OCI-LY3 (cell line): ENCODE results near the gene PBX3.

Experiments used
- H2AFZ ChIP-seq: fragments of 200-600, 300-600 bp; shearing (Covaris generic); 2 replicates; pipeline ENCODE4 v1.6.0; 2014; ENCODE audit warnings: antibody characterized with exemption, low read depth, low read length
- H3K27ac ChIP-seq: fragments of 200-600, 300-600 bp; sonication (generic); 2 replicates; pipeline ENCODE4 v1.5.1; 2014; ENCODE audit warnings: mild to moderate bottlenecking, low read length, moderate library complexity, mixed read lengths
- H3K27me3 ChIP-seq: fragments of 200-600, 300-600 bp; sonication (generic); 2 replicates; pipeline ENCODE4 v1.6.1; 2014; ENCODE audit warnings: low read depth, low read length, mixed read lengths
- H3K36me3 ChIP-seq: fragments of 200-600, 300-600 bp; sonication (generic); replicated peaks from 2 replicates; pipeline ENCODE3; 2014; ENCODE audit warnings: low read depth, low read length, mixed read lengths
- H3K4me1 ChIP-seq: fragments of 300-600, 200-600 bp; sonication (generic); 2 replicates; pipeline ENCODE4 v1.6.1; 2014; ENCODE audit warnings: low read length, mixed read lengths
- H3K4me2 ChIP-seq: fragments of 200-600, 300-600 bp; sonication (generic); 2 replicates; pipeline ENCODE4 v1.6.1; 2014; ENCODE audit warnings: low read length, mixed read lengths
- H3K4me3 ChIP-seq: fragments of 300-600, 200-600 bp; sonication (generic); 2 replicates; pipeline ENCODE4 v1.5.1; 2014; ENCODE audit warnings: antibody characterized with exemption, mild to moderate bottlenecking, low read length, moderate library complexity
- H3K79me2 ChIP-seq: fragments of 300-600, 200-600 bp; shearing (Covaris generic); 2 replicates; pipeline ENCODE4 v1.6.1; 2014; ENCODE audit warnings: mild to moderate bottlenecking, low read length, mixed read lengths
- H3K9ac ChIP-seq: fragments of 300-600, 200-600 bp; shearing (Covaris generic); 2 replicates; pipeline ENCODE4 v1.6.0; 2014; ENCODE audit warnings: mild to moderate bottlenecking, low read length, moderate library complexity
- H3K9me3 ChIP-seq: fragments of 200-600, 300-600 bp; shearing (Covaris generic); 2 replicates; pipeline ENCODE4 v1.6.1; 2014; ENCODE audit warnings: low read length, mixed read lengths; ENCODE audit not compliant: insufficient read depth
- H4K20me1 ChIP-seq: fragments of 200-600, 300-600 bp; sonication (generic); 2 replicates; pipeline ENCODE4 v1.6.1; 2016; ENCODE audit warnings: low read length, mixed read lengths; ENCODE audit not compliant: insufficient read depth
- CTCF ChIP-seq: fragments of 200-600, 300-600 bp; sonication (generic); IDR thresholded peaks from 2 replicates; pipeline ENCODE4 v1.5.1; 2014; ENCODE audit warnings: antibody characterized with exemption, low read length, low read depth
- EZH2phosphoT487 ChIP-seq: fragments of 200-600 bp; shearing (Covaris generic); IDR thresholded peaks from 2 replicates; pipeline ENCODE4 v1.6.1; 2018; ENCODE audit warnings: antibody characterized with exemption, mixed run types, low read depth

The PBX3 gene

DNA sequence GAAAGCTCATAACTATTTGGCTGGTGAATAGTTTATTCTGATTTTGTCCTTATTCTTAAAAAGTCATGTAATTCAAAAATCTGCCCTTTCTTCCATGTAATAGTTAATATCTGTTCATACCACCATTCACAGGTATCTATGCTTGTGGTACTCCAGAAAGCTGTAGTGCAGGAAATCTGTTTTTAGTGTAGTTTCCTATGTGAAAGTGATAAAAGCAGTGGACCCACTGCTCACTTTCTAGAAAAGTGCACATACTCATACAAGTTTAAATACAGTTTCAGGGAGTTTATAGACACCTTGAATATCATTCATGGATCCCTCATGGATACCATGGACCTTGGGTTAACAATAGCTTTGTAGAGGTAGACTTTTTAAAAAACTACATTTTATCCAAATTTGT lies 20.2 kb downstream of the PBX3 start:
- TF ChIP-seq EZH2phosphoT487, result no peak
- TF ChIP-seq CTCF, result no peak
- H3K36me3 ChIP-seq, result no peaks in the 10 kb centered on the region
- H2AFZ ChIP-seq, result no peak overlapping the region
- no peak overlapping the region for H3K9ac ChIP-seq
- H3K4me1 ChIP-seq, result peaks cover 8% of the 10 kb centered on the region
- H3K79me2 ChIP-seq, result no peaks in the 10 kb centered on the region
- H4K20me1 ChIP-seq, result no peaks in the 10 kb centered on the region
- no peak overlapping the region for H3K4me2 ChIP-seq
- H3K27ac ChIP-seq, result no peak overlapping the region
- no peaks in the 10 kb centered on the region for H3K27me3 ChIP-seq
- H3K9me3 ChIP-seq, result no peaks in the 10 kb centered on the region
- no peak overlapping the region for H3K4me3 ChIP-seq

DNA sequence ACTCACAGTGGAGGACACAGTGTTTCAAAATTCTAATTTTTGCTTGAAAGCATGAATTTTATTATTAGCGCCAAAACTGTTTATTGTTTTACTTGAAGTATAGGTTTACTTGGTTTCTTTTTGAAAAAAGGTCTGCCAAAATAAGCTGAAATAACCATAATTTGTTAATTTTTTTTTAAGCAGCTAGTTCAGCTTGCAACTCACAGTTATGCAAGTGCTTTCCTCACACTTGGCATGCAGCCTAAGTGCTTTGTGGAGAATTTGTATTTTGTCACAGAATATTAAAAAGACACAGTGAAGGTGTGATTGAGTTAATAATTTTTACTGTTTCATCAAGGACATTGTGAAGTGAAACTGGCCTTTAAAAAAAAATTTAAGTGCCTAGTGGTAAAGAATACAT lies 21.6 kb downstream of the PBX3 start:
- TF ChIP-seq EZH2phosphoT487, result no peak
- no peak for TF ChIP-seq CTCF
- no peak overlapping the region for H3K4me3 ChIP-seq
- no peaks in the 10 kb centered on the region for H3K27me3 ChIP-seq
- no peak overlapping the region for H3K9ac ChIP-seq
- no peaks in the 10 kb centered on the region for H3K79me2 ChIP-seq
- no peak overlapping the region for H3K4me2 ChIP-seq
- no peak overlapping the region for H2AFZ ChIP-seq
- H3K9me3 ChIP-seq, result no peaks in the 10 kb centered on the region
- no peak overlapping the region for H3K27ac ChIP-seq
- H3K4me1 ChIP-seq, result peaks cover 8% of the 10 kb centered on the region
- H3K36me3 ChIP-seq, result no peaks in the 10 kb centered on the region
- H4K20me1 ChIP-seq, result no peaks in the 10 kb centered on the region

DNA sequence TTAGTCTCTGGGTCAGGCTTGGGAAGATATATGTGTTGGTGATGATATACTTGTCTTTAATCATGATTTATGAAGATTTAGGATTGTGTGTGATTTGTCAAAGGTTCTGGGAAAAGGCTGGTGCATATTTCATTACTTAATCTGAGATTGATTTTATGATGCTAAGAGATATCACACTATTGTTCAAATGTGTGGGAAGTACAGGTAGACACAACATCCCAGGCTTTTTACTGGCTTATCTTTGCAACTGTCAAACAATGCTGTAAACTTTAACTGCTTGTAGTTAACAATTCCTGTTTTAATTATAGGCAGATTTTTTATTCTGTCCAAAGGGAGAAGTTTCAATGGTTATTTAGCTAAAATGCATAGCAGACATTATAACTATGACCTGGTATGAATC lies 23.9 kb downstream of the PBX3 start:
- Histone ChIP-seq H3K79me2 (no peaks in the 10 kb centered on the region), H3K9me3 (no peaks in the 10 kb centered on the region), H2AFZ (no peak overlapping the region), H3K4me3 (no peak overlapping the region), H3K9ac (no peak overlapping the region), H4K20me1 (no peaks in the 10 kb centered on the region), H3K36me3 (no peaks in the 10 kb centered on the region), H3K27me3 (no peaks in the 10 kb centered on the region), H3K4me2 (no peak overlapping the region), H3K27ac (no peak overlapping the region), H3K4me1 (peaks cover 8% of the 10 kb centered on the region)
- TF ChIP-seq EZH2phosphoT487, result no peak
- no peak for TF ChIP-seq CTCF

DNA sequence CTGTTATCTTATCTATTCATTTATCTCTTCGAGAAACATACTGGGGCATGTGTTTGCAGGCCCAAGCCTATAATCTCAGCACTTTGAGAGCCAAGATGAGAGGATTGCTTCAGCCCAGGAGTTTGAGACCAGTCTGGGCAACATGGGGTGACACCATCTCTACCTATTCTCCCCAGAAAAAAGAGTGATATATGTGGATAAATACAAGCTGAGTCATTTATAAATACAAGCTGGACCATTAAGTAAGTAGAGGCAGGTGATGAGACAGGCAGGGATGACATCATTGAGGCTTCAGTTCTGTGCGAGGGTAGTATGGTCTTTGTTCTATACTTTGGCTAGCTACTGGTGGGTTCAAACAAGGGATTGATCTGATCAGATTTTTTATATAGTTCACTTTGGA lies 25.6 kb downstream of the PBX3 start:
- H3K4me2 ChIP-seq, result no peak overlapping the region
- H3K27ac ChIP-seq, result no peak overlapping the region
- H3K9ac ChIP-seq, result no peak overlapping the region
- no peaks in the 10 kb centered on the region for H3K9me3 ChIP-seq
- H3K4me1 ChIP-seq, result no peaks in the 10 kb centered on the region
- H3K36me3 ChIP-seq, result no peaks in the 10 kb centered on the region
- H3K79me2 ChIP-seq, result no peaks in the 10 kb centered on the region
- TF ChIP-seq CTCF, result no peak
- TF ChIP-seq EZH2phosphoT487, result no peak
- no peaks in the 10 kb centered on the region for H4K20me1 ChIP-seq
- H2AFZ ChIP-seq, result no peak overlapping the region
- H3K4me3 ChIP-seq, result no peak overlapping the region
- H3K27me3 ChIP-seq, result no peaks in the 10 kb centered on the region
